ENCODE measurements around the gene TTC27. TPM values are rescaled to one million over a fixed set of nuclear protein-coding genes. Genes with fewer than 3 reads are reported as not detected.
A peak's percentile ranks its signal among the peaks of the same experiment; 100 is the strongest.
"Not testable (repeated sequence)": the region's sequence is repeated elsewhere in the genome, so short reads cannot be mapped to it uniquely, and the experiment has no call there.

TTC27 gene
- total RNA-seq, 4 donors from 2014 or later, result 10.5 to 46.2 (median 17.9) TPM

- Histone ChIP-seq H3K4me3 (no peak overlapping the region), H3K4me1 (peaks cover 0 to 4% of the 10 kb centered on the region in 2 donors), H3K27ac (no peak overlapping the region), H3K27me3 (no peaks in the 10 kb centered on the region), H3K36me3 (no peaks in the 10 kb centered on the region), H3K9me3 (no peaks in the 10 kb centered on the region)
- TF ChIP-seq, protein P1, sequence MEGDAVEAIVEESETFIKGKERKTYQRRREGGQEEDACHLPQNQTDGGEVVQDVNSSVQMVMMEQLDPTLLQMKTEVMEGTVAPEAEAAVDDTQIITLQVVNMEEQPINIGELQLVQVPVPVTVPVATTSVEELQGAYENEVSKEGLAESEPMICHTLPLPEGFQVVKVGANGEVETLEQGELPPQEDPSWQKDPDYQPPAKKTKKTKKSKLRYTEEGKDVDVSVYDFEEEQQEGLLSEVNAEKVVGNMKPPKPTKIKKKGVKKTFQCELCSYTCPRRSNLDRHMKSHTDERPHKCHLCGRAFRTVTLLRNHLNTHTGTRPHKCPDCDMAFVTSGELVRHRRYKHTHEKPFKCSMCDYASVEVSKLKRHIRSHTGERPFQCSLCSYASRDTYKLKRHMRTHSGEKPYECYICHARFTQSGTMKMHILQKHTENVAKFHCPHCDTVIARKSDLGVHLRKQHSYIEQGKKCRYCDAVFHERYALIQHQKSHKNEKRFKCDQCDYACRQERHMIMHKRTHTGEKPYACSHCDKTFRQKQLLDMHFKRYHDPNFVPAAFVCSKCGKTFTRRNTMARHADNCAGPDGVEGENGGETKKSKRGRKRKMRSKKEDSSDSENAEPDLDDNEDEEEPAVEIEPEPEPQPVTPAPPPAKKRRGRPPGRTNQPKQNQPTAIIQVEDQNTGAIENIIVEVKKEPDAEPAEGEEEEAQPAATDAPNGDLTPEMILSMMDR (IDR thresholded peaks at IDR 0.05), result no peak
- no peak for TF ChIP-seq POLR2A (IDR thresholded peaks at IDR 0.05)
- DNase-seq, result no peak
- intact Hi-C loops (cut with DNase I; ENCODE audit: low total_unique reads), result no loop called here
Measured at GRCh38 chr2:32626639-32627221, 1.1 kb upstream of the TTC27 start.

DNA sequence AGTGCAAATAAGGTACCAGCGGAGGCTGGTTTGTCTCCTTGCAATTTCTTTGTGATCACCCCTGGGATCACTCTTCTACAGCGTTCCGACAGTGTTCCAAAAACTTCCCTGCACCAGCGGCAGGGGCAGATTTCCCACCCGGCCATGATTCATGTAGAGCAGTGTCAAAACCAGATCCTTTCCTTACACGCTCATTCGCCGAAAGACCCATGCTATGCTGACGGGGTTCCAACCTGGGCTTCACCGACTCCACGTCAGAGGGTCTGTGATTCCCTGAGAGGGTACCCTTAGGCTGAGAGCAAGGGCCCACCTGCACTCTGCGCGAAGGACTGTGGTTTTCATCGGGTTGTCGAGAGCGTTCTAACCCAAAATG lies 423 bp upstream of the TTC27 start:
- Histone ChIP-seq H3K4me1 (peaks cover 0 to 4% of the 10 kb centered on the region in 2 donors), H3K27me3 (no peaks in the 10 kb centered on the region), H3K4me3 (peak overlapping the region; percentile 70 to 86), H3K36me3 (no peaks in the 10 kb centered on the region), H3K27ac (peak overlapping the region; percentile 48 to 74), H3K9me3 (no peaks in the 10 kb centered on the region)
- peak; percentile 55 to 58 for DNase-seq
- intact Hi-C loops (cut with DNase I; ENCODE audit: low total_unique reads), result no loop called here
- no peak for TF ChIP-seq POLR2A (IDR thresholded peaks at IDR 0.05)
- TF ChIP-seq, protein P1 (IDR thresholded peaks at IDR 0.05), result peak in 3 of 4 experiments; percentile 2 to 51 (median 13)

- no peak for DNase-seq
- H3K27me3 ChIP-seq, result no peaks in the 10 kb centered on the region
- H3K4me1 ChIP-seq, result peaks cover 0 to 4% of the 10 kb centered on the region in 2 donors
- H3K36me3 ChIP-seq, result no peaks in the 10 kb centered on the region
- H3K4me3 ChIP-seq, result no peak overlapping the region
- H3K27ac ChIP-seq, result no peak overlapping the region
- TF ChIP-seq POLR2A (IDR thresholded peaks at IDR 0.05), result no peak
- TF ChIP-seq, protein P1 (IDR thresholded peaks at IDR 0.05), result no peak
- H3K9me3 ChIP-seq, result no peaks in the 10 kb centered on the region
- intact Hi-C loops (cut with DNase I; ENCODE audit: low total_unique reads), result no loop called here
Measured at GRCh38 chr2:32632089-32632488, 4.2 kb downstream of the TTC27 start.

DNA sequence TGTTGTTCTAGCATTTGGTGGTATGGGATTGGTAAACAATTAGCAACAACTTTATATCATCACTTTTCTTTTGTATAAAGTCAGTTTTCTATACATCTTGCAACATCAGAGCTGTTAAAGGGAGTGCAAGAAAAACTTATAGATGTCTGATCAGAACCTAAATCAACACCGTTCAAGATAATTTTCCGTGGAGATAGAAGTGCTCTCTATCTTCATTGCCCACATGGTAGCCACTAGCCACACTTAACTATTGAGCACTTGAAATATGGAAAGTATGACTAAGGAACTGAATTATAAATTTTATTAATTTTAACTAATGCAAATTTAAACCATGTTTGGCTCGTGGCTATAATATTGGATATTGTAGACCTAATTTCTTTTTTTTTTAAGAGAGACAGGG lies 5.2 kb downstream of the TTC27 start:
- intact Hi-C loops (cut with DNase I; ENCODE audit: low total_unique reads), result no loop called here
- no peak for DNase-seq

DNA sequence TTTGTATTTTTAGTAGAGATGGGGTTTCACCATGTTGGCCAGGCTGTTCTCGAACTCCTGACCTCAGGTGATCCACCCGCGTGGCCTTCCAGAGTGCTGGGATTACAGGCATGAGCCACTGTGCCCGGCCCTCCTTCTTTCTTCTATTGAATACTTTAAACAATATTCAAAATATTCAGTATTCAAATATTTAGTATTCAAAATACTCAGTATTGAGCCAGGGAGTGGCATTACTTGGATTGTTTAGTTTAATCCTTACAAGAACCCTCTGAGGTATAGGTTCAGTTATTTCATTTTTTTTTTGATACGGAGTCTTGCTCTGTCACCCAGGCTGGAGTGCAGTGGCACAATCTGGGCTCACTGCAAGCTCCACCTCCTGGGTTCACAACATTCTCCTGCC lies 10.7 kb downstream of the TTC27 start:
- H3K4me3 ChIP-seq; intact Hi-C loops (cut with DNase I; ENCODE audit: low total_unique reads); H3K27me3 ChIP-seq; H3K36me3 ChIP-seq; DNase-seq; H3K4me1 ChIP-seq; H3K9me3 ChIP-seq; H3K27ac ChIP-seq: not testable (repeated sequence)

More for the DNA sequence above, 5.2 kb downstream of the TTC27 start:
- peaks cover 0 to 4% of the 10 kb centered on the region in 2 donors for H3K4me1 ChIP-seq
- no peaks in the 10 kb centered on the region for H3K27me3 ChIP-seq
- H3K9me3 ChIP-seq, result no peaks in the 10 kb centered on the region
- H3K4me3 ChIP-seq, result no peak overlapping the region
- TF ChIP-seq POLR2A (IDR thresholded peaks at IDR 0.05), result no peak
- TF ChIP-seq, protein P1 (IDR thresholded peaks at IDR 0.05), result no peak
- no peak overlapping the region for H3K27ac ChIP-seq
- H3K36me3 ChIP-seq, result no peaks in the 10 kb centered on the region

GRCh38 chr2:32641180-32641579 lies 13.3 kb downstream of the TTC27 start:
- Histone ChIP-seq H3K27me3 (no peaks in the 10 kb centered on the region), H3K4me3 (no peak overlapping the region), H3K9me3 (no peaks in the 10 kb centered on the region), H3K27ac (no peak overlapping the region), H3K36me3 (no peaks in the 10 kb centered on the region), H3K4me1 (no peaks in the 10 kb centered on the region)
- intact Hi-C loops (cut with DNase I; ENCODE audit: low total_unique reads), result no loop called here
- no peak for TF ChIP-seq POLR2A (IDR thresholded peaks at IDR 0.05)
- TF ChIP-seq, protein P1 (IDR thresholded peaks at IDR 0.05), result no peak
- no peak for DNase-seq

Measured in uterus (tissue), 4 donors.